ENCODE results near the gene AP2M1. TPM values are rescaled to one million over a fixed set of nuclear protein-coding genes. Genes with fewer than 3 reads are reported as not detected.

The AP2M1 gene
- polyA plus RNA-seq, 1 of the 3 experiments (the other 2 are of a cell fraction) = 759 TPM

DNA sequence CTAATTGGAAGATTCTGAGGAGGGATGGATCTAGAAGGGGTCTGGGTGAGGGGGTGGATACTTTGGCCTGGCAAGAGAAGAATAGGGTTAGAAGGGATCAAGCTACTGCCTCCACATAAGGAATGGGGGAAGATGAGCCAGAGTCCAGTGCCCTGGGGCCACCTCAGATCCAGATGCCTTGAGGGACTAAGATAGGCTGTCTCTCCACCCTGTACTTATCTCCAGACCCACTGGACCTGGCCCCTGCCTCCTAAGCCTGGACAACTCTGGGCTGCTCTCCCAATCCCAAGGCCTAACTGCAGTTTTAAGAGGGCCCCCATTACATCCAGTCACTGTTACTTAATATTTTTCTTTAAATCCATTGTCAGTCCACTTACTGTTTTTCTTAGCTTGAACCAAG is 17.4 kb upstream of the AP2M1 start (continued):
- TF ChIP-seq TAF1 (IDR thresholded peaks at IDR 0.05; ENCODE audit: borderline replicate concordance, low read depth, low read length) = no peak
- TF ChIP-seq, protein P1, sequence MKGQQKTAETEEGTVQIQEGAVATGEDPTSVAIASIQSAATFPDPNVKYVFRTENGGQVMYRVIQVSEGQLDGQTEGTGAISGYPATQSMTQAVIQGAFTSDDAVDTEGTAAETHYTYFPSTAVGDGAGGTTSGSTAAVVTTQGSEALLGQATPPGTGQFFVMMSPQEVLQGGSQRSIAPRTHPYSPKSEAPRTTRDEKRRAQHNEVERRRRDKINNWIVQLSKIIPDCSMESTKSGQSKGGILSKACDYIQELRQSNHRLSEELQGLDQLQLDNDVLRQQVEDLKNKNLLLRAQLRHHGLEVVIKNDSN (IDR thresholded peaks at IDR 0.05; ENCODE audit: borderline replicate concordance, low read depth) = no peak
- no peak for TF ChIP-seq MXI1 (IDR thresholded peaks at IDR 0.05; ENCODE audit: low read depth, low read length)
- no peak for TF ChIP-seq CHD2 (IDR thresholded peaks at IDR 0.05; ENCODE audit: low read length, partially characterized antibody)
- TF ChIP-seq FOXJ3 (CRISPR knock-in tag; IDR thresholded peaks at IDR 0.05) = no peak

- Histone ChIP-seq H4K20me1 (ENCODE audit: insufficient read depth) (peaks cover 64% of the 10 kb centered on the region), H3K4me2 (peak overlapping the region; percentile 92; the same call in 1 of the 2 replicates), H3K36me3 (replicated peaks in 1 of 2; ENCODE audit: control insufficient read depth in 1 of 2, insufficient read depth in 2 of 2, low read length in 1 of 2) (peaks cover 4 to 13% of the 10 kb centered on the region in 2 experiments), H3F3A (replicated peaks; ENCODE audit: insufficient read depth) (peaks cover 18% of the 10 kb centered on the region), H2AFZ (ENCODE audit: low read depth) (no peak overlapping the region), H3K27ac (ENCODE audit: low read depth in 2 of 2, low read length in 1 of 2) (no peak overlapping the region), H3K9ac (no peak overlapping the region), H3K4me1 (ENCODE audit: control insufficient read depth in 1 of 2, insufficient read depth in 2 of 2, low read depth in 1 of 2, low read length in 1 of 2) (peaks cover 15 to 17% of the 10 kb centered on the region in 2 experiments; a peak in 3 of 4 replicates), H3K4me3 (ENCODE audit: low read depth in 2 of 2, low read length in 1 of 2) (no peak overlapping the region), H3K27me3 (ENCODE audit: insufficient read depth) (no peaks in the 10 kb centered on the region), H3K9me3 (no peaks in the 10 kb centered on the region), H3K79me2 (ENCODE audit: insufficient read depth) (peaks cover 91% of the 10 kb centered on the region), H3K9me2 (no peaks in the 10 kb centered on the region)
- 85% methylated on average over 4 of the region's 4 CpGs for WGBS (ENCODE audit: low lambda C conversion rate)
- ChIA-PET POLR2A (no interaction called here), CTCF (interaction anchor here (0.7 to 1.6 kb wide), 3 partner anchors 11 to 91 kb away, joined by 3 to 5 read pairs (median 3); partner anchors contain the start of gene EEF1AKMT4)
- no peak for TF ChIP-seq NFIC (IDR thresholded peaks at IDR 0.05; ENCODE audit: borderline replicate concordance)
- no peak for TF ChIP-seq RFX5 (IDR thresholded peaks at IDR 0.05; ENCODE audit: low read length)
- TF ChIP-seq, protein P2, sequence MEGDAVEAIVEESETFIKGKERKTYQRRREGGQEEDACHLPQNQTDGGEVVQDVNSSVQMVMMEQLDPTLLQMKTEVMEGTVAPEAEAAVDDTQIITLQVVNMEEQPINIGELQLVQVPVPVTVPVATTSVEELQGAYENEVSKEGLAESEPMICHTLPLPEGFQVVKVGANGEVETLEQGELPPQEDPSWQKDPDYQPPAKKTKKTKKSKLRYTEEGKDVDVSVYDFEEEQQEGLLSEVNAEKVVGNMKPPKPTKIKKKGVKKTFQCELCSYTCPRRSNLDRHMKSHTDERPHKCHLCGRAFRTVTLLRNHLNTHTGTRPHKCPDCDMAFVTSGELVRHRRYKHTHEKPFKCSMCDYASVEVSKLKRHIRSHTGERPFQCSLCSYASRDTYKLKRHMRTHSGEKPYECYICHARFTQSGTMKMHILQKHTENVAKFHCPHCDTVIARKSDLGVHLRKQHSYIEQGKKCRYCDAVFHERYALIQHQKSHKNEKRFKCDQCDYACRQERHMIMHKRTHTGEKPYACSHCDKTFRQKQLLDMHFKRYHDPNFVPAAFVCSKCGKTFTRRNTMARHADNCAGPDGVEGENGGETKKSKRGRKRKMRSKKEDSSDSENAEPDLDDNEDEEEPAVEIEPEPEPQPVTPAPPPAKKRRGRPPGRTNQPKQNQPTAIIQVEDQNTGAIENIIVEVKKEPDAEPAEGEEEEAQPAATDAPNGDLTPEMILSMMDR (IDR thresholded peaks at IDR 0.05) = no peak
- TF ChIP-seq SIN3A (IDR thresholded peaks at IDR 0.05; ENCODE audit: borderline replicate concordance, low read depth, low read length) = no peak
- no peak for TF ChIP-seq EZH2phosphoT487 (IDR thresholded peaks at IDR 0.05; ENCODE audit: borderline replicate concordance, low read depth)
- no peak for TF ChIP-seq TEAD4 (IDR thresholded peaks at IDR 0.05; ENCODE audit: borderline replicate concordance, insufficient read depth)
- no peak for TF ChIP-seq NRF1 (IDR thresholded peaks at IDR 0.05; ENCODE audit: low read depth, low read length)
- TF ChIP-seq, protein P3, sequence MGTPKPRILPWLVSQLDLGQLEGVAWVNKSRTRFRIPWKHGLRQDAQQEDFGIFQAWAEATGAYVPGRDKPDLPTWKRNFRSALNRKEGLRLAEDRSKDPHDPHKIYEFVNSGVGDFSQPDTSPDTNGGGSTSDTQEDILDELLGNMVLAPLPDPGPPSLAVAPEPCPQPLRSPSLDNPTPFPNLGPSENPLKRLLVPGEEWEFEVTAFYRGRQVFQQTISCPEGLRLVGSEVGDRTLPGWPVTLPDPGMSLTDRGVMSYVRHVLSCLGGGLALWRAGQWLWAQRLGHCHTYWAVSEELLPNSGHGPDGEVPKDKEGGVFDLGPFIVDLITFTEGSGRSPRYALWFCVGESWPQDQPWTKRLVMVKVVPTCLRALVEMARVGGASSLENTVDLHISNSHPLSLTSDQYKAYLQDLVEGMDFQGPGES (IDR thresholded peaks at IDR 0.05; ENCODE audit: low read depth, low read length) = no peak
- TF ChIP-seq SMC3 (IDR thresholded peaks at IDR 0.05; ENCODE audit: low read depth, low read length) = no peak
- no peak for TF ChIP-seq ELF1 (IDR thresholded peaks at IDR 0.05)
- TF ChIP-seq MEF2A (IDR thresholded peaks at IDR 0.05; ENCODE audit: borderline replicate concordance, low read depth) = no peak
- TF ChIP-seq FOXJ3 (CRISPR knock-in tag; IDR thresholded peaks at IDR 0.05) = no peak
- DNase-seq = no peak
Measured at GRCh38 chr3:184158404-184158803, 16.3 kb upstream of the AP2M1 start.

Measured in SK-N-SH (cell line).